Measurements from ENCODE around the gene MAMLD1. TPM values are rescaled to one million over a fixed set of nuclear protein-coding genes. Genes with fewer than 3 reads are reported as not detected.

MAMLD1 gene
- total RNA-seq, 1 donor from 2014 or later = 4.4 TPM

DNA sequence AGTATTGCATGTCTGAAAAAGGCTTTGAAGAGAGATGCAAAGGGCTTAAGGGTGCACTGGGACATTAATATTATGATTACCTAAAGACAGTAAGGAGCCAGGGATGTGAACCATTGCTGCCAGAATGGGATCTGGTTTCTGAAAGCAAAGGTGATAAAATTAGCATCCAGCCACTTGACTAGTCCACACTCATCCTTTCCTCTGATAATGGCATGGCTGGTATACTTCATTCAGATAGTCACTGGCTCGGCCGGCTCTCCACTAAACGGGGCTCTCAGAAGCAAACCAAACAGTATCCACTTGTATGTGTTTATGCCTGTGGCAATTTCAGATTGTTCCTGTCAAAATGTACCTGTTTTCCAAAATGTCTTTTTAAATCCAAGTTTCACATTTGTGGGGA lies 46.4 kb downstream of the MAMLD1 start:
- Mint-ChIP-seq H3K27me3 (no peaks in the 10 kb centered on the region), H3K27ac (no peak overlapping the region), H3K4me1 (ENCODE audit: low read depth) (no peaks in the 10 kb centered on the region), H3K9me3 (ENCODE audit: low read depth) (peaks cover 14% of the 10 kb centered on the region), H3K4me3 (ENCODE audit: low read depth) (no peak overlapping the region), H3K36me3 (ENCODE audit: insufficient read depth) (no peaks in the 10 kb centered on the region)
- no peak for DNase-seq (ENCODE audit: low spot score, unreplicated experiment)
- TF ChIP-seq CTCF (IDR thresholded peaks at IDR 0.05; ENCODE audit: unreplicated experiment) = no peak

GRCh38 chrX:150409964-150410363 lies 46.8 kb downstream of the MAMLD1 start:
- Mint-ChIP-seq H3K4me1 (ENCODE audit: low read depth) (no peaks in the 10 kb centered on the region), H3K36me3 (ENCODE audit: insufficient read depth) (no peaks in the 10 kb centered on the region), H3K4me3 (ENCODE audit: low read depth) (no peak overlapping the region), H3K9me3 (ENCODE audit: low read depth) (peaks cover 14% of the 10 kb centered on the region), H3K27ac (no peak overlapping the region), H3K27me3 (no peaks in the 10 kb centered on the region)
- no peak for TF ChIP-seq CTCF (IDR thresholded peaks at IDR 0.05; ENCODE audit: unreplicated experiment)
- DNase-seq (ENCODE audit: low spot score, unreplicated experiment) = no peak

- DNase-seq (ENCODE audit: low spot score, unreplicated experiment) = no peak
- no peak overlapping the region for H3K27ac Mint-ChIP-seq
- peaks cover 14% of the 10 kb centered on the region for H3K9me3 Mint-ChIP-seq (ENCODE audit: low read depth)
- no peak overlapping the region for H3K4me3 Mint-ChIP-seq (ENCODE audit: low read depth)
- H3K36me3 Mint-ChIP-seq (ENCODE audit: insufficient read depth) = no peaks in the 10 kb centered on the region
- TF ChIP-seq CTCF (IDR thresholded peaks at IDR 0.05; ENCODE audit: unreplicated experiment) = no peak
- no peaks in the 10 kb centered on the region for H3K27me3 Mint-ChIP-seq
- no peaks in the 10 kb centered on the region for H3K4me1 Mint-ChIP-seq (ENCODE audit: low read depth)
Observed at GRCh38 chrX:150410513-150410912, 47.4 kb downstream of the MAMLD1 start.

GRCh38 chrX:150411656-150412055 lies 48.5 kb downstream of the MAMLD1 start:
- DNase-seq (ENCODE audit: low spot score, unreplicated experiment) = no peak
- Mint-ChIP-seq H3K27me3 (no peaks in the 10 kb centered on the region), H3K9me3 (ENCODE audit: low read depth) (peaks cover 14% of the 10 kb centered on the region), H3K4me1 (ENCODE audit: low read depth) (no peaks in the 10 kb centered on the region), H3K27ac (no peak overlapping the region), H3K36me3 (ENCODE audit: insufficient read depth) (no peaks in the 10 kb centered on the region), H3K4me3 (ENCODE audit: low read depth) (no peak overlapping the region)
- no peak for TF ChIP-seq CTCF (IDR thresholded peaks at IDR 0.05; ENCODE audit: unreplicated experiment)

DNA sequence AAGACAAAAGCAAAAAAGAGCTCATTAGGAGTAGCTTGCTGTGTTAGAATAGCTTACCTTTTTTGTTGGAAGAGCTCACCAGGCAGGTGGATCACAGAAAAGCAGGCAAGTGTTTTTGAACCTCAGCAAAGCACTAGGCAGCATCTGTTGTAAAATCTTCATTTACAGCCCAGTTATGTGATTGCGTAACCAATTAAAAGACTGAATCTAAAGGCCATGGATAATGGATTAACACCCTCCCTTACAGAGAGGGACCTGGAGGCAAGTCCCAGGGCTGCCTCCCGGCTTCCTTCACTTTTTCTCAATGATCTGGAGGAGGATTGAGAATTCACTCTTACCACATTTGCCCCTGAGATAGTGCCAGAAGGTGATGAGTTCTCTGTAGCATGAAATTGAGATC lies 51.1 kb downstream of the MAMLD1 start:
- no peaks in the 10 kb centered on the region for H3K36me3 Mint-ChIP-seq (ENCODE audit: insufficient read depth)
- no peak overlapping the region for H3K4me3 Mint-ChIP-seq (ENCODE audit: low read depth)
- H3K9me3 Mint-ChIP-seq (ENCODE audit: low read depth) = peaks cover 8% of the 10 kb centered on the region
- no peak for TF ChIP-seq CTCF (IDR thresholded peaks at IDR 0.05; ENCODE audit: unreplicated experiment)
- no peaks in the 10 kb centered on the region for H3K4me1 Mint-ChIP-seq (ENCODE audit: low read depth)
- no peak for DNase-seq (ENCODE audit: low spot score, unreplicated experiment)
- no peak overlapping the region for H3K27ac Mint-ChIP-seq
- no peaks in the 10 kb centered on the region for H3K27me3 Mint-ChIP-seq

All from progenitor cell of endocrine pancreas (in vitro differentiated cells).